GM19035 (cell line): ENCODE data around the gene OR10G3.
"Not testable (repeated sequence)": the region's sequence is repeated elsewhere in the genome, so short reads cannot be mapped to it uniquely, and the experiment has no call there.

Experiments used
- ATAC-seq: cut with Tn5 transposase; IDR thresholded peaks from one replicate; pipeline ENCODE4 v1.9.1; 2021; ENCODE audit not compliant: unreplicated experiment

The OR10G3 gene, protein sequence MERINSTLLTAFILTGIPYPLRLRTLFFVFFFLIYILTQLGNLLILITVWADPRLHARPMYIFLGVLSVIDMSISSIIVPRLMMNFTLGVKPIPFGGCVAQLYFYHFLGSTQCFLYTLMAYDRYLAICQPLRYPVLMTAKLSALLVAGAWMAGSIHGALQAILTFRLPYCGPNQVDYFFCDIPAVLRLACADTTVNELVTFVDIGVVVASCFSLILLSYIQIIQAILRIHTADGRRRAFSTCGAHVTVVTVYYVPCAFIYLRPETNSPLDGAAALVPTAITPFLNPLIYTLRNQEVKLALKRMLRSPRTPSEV

GRCh38 chr14:21579976-21580375, at the start of gene OR10G3:
OR10G3 (minus strand) TSS chr14:21580076; CDS start chr14:21570744, 9,332 bp downstream.
- ATAC-seq, result no peak

DNA sequence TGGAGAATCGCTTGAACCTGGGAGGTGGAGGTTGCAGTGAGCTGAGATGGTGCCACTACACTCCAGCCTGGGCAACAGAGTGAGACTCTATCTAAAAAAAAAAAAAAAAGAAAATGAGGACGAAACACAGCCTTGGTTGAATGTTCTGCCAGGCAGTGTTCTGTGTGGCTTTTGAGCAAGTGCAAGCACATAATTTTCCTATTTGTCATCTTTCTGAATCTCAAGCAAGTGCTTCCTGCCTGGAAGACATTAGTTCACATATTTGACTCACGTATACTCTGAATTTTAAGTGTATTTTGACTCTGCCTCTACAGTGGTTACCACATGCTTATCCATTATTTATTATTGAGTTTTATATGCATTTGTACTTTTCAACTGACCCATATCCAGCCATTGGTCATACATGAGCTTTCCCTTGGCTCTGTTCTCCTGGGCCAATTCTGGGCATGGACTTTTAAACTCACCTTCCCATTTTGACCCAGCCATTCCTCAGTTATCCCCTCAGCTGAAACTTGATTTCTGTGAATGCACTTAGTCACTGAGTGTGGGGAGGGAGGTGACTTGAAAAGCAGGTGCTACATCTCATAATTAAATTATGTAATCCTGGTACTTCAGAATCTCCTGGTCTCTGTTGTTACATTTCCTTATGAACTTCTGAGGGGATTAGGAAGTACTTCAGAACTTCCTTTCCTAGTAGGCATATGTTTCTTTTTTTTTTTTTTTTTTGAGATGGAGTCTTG, 46.8 kb upstream of the OR10G3 start:
- ATAC-seq, result no peak

DNA sequence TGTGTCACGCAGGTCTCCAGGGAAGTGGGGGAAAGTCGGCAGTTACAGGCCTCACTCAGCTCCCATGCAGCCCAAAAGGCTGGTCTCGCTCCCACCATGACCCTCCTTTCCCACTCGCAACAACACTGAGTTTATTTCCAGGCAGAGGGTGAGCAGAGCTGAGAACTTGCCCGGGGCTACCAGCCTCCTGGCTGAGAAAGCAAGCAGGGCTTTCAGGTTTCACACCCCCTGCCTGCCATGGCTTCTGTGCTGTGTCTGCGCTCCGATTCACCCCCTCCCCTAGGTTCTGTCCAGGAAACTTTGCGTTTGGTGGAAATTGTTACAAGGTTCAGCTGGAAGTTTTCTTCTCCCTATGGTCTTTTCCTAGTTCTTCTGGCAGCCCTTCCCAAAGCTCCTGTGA, 37.7 kb upstream of the OR10G3 start:
- ATAC-seq, result no peak

- no peak for ATAC-seq
Observed at GRCh38 chr14:21614240-21614639, 34.4 kb upstream of the OR10G3 start.

- ATAC-seq, result no peak
Observed at GRCh38 chr14:21612324-21612723, 32.4 kb upstream of the OR10G3 start.

DNA sequence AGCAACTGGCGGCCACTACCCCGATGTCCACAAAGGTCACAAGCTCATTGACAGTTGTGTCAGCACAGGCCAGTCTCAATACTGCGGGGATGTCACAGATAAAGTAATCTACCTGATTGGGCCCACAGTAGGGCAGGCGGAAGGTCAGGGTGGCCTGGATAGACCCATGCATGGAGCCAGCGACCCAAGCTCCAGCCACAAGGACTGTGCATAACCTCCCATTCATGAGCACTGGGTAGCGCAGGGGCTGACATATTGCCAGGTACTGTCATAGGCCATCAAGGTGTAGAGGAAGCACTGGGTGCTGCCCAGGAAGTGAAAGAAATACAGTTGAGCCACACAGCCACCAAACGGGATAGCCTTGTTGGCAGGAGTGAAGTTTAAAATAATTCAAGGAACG, 22.3 kb upstream of the OR10G3 start:
- ATAC-seq, result not testable (repeated sequence)

DNA sequence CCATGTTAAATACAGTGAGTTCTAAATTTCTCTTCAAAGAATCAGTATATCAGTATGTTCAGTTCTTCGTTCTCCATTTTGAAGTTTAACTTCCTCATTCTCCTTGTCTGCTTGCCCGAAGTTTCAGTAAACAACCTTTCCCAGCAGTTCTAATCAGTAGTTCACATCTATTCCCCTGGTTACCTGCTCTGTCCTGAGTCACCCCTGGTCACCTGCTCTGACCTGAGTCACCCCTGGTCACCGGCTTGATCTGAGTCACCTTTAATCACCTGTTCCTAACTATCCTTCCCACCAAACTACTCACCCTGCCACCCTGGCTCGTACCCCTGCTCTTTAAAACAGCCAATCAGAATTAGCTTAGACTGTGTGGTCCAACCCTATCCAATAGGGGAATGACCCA, 9.4 kb upstream of the OR10G3 start:
- ATAC-seq, result no peak

- ATAC-seq, result no peak
Observed at GRCh38 chr14:21575661-21576060, 4.2 kb downstream of the OR10G3 start.

GRCh38 chr14:21572604-21573003, 7.3 kb downstream of the OR10G3 start:
- ATAC-seq, result no peak

- ATAC-seq, result no peak
Observed at GRCh38 chr14:21558703-21559170, 21.1 kb downstream of the OR10G3 start.

DNA sequence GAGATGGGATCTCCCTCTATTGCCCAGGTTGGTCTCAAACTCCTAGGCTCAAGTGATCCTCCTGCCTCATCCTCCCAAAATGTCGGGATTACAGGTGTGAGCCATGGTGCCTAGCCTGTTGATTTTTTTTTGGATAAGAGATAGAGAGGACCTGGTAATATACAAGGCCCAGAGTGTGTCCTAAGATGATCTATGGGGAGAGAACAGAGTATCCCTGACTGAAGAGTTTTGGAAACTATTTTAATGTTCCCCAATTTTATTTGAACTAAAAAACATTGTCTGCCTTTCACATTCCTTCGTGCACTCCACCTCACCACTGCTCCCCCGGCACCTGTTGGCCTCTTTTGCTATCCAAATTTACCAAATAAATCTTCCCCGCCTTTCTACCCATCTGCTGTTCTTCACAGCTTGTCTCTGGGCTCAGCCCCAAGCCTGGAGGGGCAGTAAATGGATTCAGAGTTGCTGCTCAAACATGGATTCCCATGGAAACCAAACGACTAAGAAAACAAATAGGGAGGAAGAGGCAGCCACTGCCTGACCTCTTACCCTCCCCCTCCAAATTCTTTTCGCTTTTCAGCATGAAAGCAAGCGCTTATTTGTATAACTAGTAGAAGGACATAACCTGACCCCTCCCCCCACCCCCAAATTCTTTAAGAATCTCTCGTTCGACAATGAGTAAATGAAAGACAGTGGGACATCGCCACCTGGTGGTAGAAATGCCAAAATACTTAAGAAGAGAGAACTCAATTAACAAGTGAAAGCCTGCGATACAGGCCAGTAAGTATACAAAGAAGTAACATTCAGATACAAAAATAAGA, 22.6 kb downstream of the OR10G3 start:
- ATAC-seq, result no peak

- no peak for ATAC-seq
Observed at GRCh38 chr14:21556378-21557083, 23.3 kb downstream of the OR10G3 start.

GRCh38 chr14:21553266-21553665, 26.6 kb downstream of the OR10G3 start:
- ATAC-seq, result no peak

DNA sequence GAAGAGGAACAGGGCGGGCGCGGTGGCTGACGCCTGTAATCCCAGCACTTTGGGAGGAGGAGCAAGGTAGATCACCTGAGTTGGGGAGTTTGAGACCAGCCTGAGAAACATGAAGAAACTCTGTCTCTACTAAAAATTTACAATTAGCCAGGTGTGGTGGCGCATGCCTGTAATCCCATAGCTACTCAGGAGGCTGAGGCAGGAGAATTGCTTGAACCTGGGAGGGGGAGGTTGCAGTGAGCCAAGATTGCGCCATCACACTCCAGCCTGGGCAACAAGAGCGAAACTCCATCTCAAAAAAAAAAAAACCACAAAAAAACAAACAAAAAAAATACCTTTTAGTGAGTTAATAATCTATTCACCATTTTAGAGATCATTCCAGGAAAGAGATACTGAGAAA, 35.3 kb downstream of the OR10G3 start:
- not testable (repeated sequence) for ATAC-seq

GRCh38 chr14:21543963-21544362, 35.9 kb downstream of the OR10G3 start:
- ATAC-seq, result no peak

DNA sequence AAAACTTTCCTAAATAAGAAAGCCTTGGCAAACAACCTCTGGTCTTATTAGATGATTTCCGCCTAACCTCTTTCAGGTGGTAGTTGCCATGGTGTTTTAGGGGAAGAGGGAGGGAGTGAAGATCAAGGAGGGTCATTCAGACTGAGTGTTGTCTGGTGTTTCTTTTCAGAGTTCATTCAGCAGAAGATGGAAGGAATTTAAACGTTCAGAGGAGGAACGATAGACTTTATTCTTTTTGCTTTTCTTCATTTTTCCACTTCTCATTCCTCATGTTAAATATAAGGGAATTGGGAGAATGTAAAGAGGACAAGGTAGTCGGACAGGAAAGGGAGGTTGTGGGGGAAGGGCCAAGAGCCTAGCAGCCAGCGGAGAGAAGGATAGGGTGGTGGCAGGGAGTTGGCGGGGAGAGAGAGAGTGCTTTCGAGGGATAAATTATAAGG, 36.3 kb downstream of the OR10G3 start:
- ATAC-seq, result no peak

GRCh38 chr14:21541413-21542074, 38.3 kb downstream of the OR10G3 start:
- ATAC-seq, result no peak

GRCh38 chr14:21539189-21539940, 40.5 kb downstream of the OR10G3 start:
- no peak for ATAC-seq

DNA sequence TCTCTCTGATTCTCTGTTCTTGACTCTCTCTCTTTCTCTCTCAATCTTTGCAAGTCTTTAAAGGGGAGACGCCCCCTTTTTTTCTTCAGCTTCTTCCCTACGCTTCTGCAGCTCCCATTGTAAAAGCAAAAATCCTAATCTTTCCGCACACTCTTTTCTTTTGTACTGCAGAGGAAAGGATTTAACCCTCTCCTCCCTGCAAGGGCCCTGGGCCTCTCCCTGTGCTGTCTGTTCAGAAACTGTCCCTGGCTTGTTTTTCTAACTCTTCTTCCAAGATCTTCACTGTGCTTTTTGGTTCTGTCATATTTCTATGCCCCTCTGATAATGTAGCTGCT, 42.8 kb downstream of the OR10G3 start:
- no peak for ATAC-seq
